Measurements from ENCODE around the gene CAMKK2. TPM values are rescaled to one million over a fixed set of nuclear protein-coding genes. Genes with fewer than 3 reads are reported as not detected.

The CAMKK2 gene
- total RNA-seq, 1 donor from 2014 or later, result 20.5 TPM

DNA sequence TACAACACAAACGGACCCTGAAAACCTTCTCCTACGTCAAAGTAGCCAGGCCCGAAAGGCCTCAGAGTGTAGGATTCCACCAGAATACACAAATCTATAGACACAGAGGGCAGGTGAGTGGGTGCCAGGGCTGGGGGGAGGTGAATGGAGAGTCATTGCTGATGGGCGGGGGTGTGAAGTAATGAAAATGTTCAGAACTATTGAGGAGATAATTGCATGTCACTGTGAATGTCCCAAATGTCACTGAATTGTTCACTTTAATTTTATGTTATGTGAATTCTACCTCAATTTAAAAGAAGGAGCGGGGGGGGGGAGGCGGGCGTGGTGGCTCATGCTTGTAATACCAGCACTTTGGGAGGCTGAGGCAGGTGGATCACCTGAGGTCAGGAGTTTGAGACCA lies 50.6 kb downstream of the CAMKK2 start:
- TF ChIP-seq, protein P1, sequence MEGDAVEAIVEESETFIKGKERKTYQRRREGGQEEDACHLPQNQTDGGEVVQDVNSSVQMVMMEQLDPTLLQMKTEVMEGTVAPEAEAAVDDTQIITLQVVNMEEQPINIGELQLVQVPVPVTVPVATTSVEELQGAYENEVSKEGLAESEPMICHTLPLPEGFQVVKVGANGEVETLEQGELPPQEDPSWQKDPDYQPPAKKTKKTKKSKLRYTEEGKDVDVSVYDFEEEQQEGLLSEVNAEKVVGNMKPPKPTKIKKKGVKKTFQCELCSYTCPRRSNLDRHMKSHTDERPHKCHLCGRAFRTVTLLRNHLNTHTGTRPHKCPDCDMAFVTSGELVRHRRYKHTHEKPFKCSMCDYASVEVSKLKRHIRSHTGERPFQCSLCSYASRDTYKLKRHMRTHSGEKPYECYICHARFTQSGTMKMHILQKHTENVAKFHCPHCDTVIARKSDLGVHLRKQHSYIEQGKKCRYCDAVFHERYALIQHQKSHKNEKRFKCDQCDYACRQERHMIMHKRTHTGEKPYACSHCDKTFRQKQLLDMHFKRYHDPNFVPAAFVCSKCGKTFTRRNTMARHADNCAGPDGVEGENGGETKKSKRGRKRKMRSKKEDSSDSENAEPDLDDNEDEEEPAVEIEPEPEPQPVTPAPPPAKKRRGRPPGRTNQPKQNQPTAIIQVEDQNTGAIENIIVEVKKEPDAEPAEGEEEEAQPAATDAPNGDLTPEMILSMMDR (IDR thresholded peaks at IDR 0.05), result no peak
- H3K27ac Mint-ChIP-seq, result no peak overlapping the region
- peaks cover 29% of the 10 kb centered on the region for H3K4me1 Mint-ChIP-seq
- no peaks in the 10 kb centered on the region for H3K27me3 Mint-ChIP-seq
- POLR2A ChIA-PET, result interaction anchor here (0.7 kb wide), 1 partner anchor 8 kb away, joined by 3 read pairs; no protein-coding TSS in a partner anchor
- ATAC-seq (ENCODE audit: low read depth) (no peak), DNase-seq (no peak)
- peaks cover 37% of the 10 kb centered on the region for H3K36me3 Mint-ChIP-seq (ENCODE audit: low read depth)
- intact Hi-C loops (cut with micrococcal nuclease), result no loop called here
- no peak overlapping the region for H3K4me3 Mint-ChIP-seq
- CTCF ChIA-PET, result no interaction called here
- no peaks in the 10 kb centered on the region for H3K9me3 Mint-ChIP-seq

DNA sequence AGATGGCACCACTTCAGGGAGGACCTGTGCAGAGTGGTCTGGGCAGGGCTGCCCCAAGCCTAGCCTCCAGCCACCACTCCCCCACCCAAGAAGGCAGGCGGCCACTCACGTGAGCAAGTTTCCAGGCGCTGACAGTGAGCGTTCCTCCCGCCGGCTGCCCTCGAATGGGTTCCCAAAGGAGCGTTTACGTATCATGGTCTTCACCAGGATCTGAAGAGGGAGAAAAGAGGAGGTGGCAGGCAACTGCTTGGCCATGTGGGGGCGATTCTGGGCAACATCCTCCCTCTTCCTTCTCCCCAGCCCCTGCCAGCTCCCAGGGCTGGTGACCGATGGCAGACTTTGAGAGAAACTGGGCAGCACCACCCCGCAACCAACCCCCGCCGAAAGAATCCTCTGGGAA lies 51.5 kb downstream of the CAMKK2 start:
- Mint-ChIP-seq H3K36me3 (ENCODE audit: low read depth) (peaks cover 30% of the 10 kb centered on the region), H3K27me3 (no peaks in the 10 kb centered on the region), H3K4me3 (no peak overlapping the region), H3K27ac (no peak overlapping the region), H3K4me1 (peaks cover 38% of the 10 kb centered on the region), H3K9me3 (no peaks in the 10 kb centered on the region)
- CTCF ChIA-PET, result no interaction called here
- DNase-seq (no peak), ATAC-seq (ENCODE audit: low read depth) (no peak)
- TF ChIP-seq, protein P1 (IDR thresholded peaks at IDR 0.05), result no peak
- intact Hi-C loops (cut with micrococcal nuclease), result no loop called here
- POLR2A ChIA-PET, result no interaction called here

DNA sequence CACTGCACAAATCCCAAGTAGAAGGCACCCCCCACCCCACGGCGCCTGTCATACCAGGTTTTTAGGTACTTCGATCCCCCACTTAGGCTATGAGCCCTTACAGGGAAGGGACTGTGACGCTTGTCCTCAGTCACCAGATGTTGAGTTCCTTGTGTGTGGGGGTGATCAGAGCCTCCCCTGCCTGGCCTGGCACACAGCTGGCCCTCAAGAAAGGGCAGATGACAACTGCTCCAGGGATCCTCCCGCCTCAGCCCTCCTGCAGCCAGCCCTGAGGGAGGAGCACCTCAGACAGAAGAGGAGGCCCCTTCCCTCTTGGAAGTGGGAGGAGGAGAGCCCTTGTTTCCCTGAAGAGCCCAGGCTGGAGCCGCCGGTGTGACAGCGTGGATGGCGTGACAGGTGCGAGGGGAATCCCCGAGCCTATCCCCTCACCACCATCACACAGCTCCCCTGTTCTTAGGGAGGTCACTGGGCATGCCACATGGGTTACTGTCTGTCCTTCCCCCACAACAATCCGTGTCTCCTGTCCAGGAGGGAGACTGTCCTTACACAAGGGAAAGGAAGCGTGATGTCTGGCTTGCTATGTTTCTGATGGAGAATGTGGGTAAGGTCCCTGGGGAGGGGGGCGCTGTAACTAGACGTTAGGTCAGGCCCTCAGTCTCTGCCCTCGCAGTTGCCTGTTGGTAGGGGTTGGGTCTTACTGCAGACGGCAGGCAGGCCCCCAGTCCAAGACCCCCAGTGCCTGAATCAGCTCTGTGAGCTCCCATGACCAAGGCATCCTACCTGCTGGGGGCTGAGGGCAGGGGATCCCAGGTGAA lies 55.1 kb downstream of the CAMKK2 start:
- peak overlapping the region; percentile 75 for H3K4me3 Mint-ChIP-seq
- H3K27ac Mint-ChIP-seq, result peak overlapping the region; percentile 89
- ChIA-PET CTCF (no interaction called here), POLR2A (interaction anchor here (0.6 kb wide), 1 partner anchor 17 kb away, joined by 4 read pairs; no protein-coding TSS in a partner anchor)
- H3K4me1 Mint-ChIP-seq, result peaks cover 30% of the 10 kb centered on the region
- TF ChIP-seq, protein P1 (IDR thresholded peaks at IDR 0.05), result no peak
- no peak for ATAC-seq (ENCODE audit: low read depth)
- H3K27me3 Mint-ChIP-seq, result no peaks in the 10 kb centered on the region
- intact Hi-C loops (cut with micrococcal nuclease), result no loop called here
- peaks cover 17% of the 10 kb centered on the region for H3K36me3 Mint-ChIP-seq (ENCODE audit: low read depth)
- no peak for DNase-seq
- no peaks in the 10 kb centered on the region for H3K9me3 Mint-ChIP-seq

DNA sequence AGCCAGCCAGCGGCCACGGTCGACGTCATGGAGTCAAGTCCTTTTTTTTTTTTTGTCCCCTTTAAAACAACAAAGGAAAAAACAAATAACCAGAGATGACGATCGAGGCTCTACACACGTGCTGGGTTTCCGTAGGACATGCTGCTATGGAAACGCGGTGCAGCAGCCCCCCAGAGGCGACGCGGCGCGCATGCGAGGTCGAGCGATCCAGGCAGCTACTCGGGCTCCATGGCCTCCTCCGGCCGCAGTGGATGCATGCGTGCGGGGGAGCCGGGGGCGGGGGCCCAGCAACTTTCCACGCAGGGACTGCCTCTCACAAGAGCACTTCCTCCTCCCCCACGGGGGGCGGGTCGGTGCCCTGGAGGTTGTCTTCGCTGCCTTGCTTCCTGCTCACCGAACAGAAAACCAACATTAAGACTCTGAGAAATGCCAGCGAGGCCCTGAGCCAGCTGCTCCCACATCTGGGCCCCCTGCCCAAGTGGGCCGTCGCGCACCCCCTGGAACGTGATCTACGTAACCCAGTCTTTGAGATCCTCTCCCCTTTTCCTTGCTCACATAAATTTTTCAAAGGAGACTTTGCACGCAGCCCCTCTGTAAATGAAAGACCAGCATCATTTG lies 55.9 kb downstream of the CAMKK2 start:
- TF ChIP-seq, protein P1 (IDR thresholded peaks at IDR 0.05), result no peak
- Mint-ChIP-seq H3K36me3 (ENCODE audit: low read depth) (peaks cover 21% of the 10 kb centered on the region), H3K27ac (peak overlapping the region; percentile 89), H3K4me1 (peaks cover 30% of the 10 kb centered on the region), H3K9me3 (no peaks in the 10 kb centered on the region), H3K27me3 (no peaks in the 10 kb centered on the region), H3K4me3 (peak overlapping the region; percentile 75)
- CTCF ChIA-PET, result no interaction called here
- intact Hi-C loops (cut with micrococcal nuclease), result no loop called here
- DNase-seq, result peak; percentile 66
- peak; percentile 96 for ATAC-seq (ENCODE audit: low read depth)
- POLR2A ChIA-PET, result interaction anchor here (0.6 to 2.8 kb wide), 3 partner anchors 8 to 112 kb away, joined by 4 to 9 read pairs (median 4); partner anchors contain the start of gene ANAPC5

DNA sequence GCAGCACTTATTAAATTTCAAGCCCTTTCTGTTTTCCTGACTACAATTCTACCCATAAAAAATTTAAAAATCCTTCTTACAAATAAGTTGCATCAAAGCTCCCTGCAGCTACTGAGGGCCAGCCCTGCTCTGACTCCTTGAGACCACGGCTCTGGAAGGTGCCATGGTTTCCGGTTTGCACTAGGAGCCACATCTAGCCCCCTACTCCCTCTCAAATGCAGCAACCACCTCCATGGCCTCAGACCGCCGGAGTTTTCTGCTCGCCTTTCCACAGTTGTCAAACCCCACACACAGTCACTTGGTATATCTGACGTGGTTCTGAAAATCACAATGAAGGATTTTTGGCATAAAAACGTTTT lies 56.5 kb downstream of the CAMKK2 start:
- DNase-seq, result no peak

More for the DNA sequence above, 56.5 kb downstream of the CAMKK2 start:
- ATAC-seq (ENCODE audit: low read depth), result no peak
- POLR2A ChIA-PET, result interaction anchor here (0.6 to 2.8 kb wide), 2 partner anchors 9 to 929 kb away, joined by 3 to 9 read pairs; no protein-coding TSS in a partner anchor
- CTCF ChIA-PET, result no interaction called here
- H3K9me3 Mint-ChIP-seq, result no peaks in the 10 kb centered on the region
- TF ChIP-seq, protein P1 (IDR thresholded peaks at IDR 0.05), result no peak
- H3K27me3 Mint-ChIP-seq, result no peaks in the 10 kb centered on the region
- H3K27ac Mint-ChIP-seq, result peak overlapping the region; percentile 73
- peak overlapping the region; percentile 75 for H3K4me3 Mint-ChIP-seq
- peaks cover 30% of the 10 kb centered on the region for H3K4me1 Mint-ChIP-seq
- intact Hi-C loops (cut with micrococcal nuclease), result no loop called here
- peaks cover 25% of the 10 kb centered on the region for H3K36me3 Mint-ChIP-seq (ENCODE audit: low read depth)
